D721Med (cell line): ENCODE data around the gene PPARGC1A.

Experiments used
- DNase-seq: peaks from one replicate; pipeline ENCODE4 v3.0.0; 2011; ENCODE audit warnings: low spot score; ENCODE audit not compliant: insufficient read length
- FAIRE-seq: peaks from 2 replicates; lab custom pipeline; 2011; peaks lifted over from hg19 to GRCh38; lab: Jason Lieb, UNC
- TF ChIP-seq, protein P1 (sequence below): IDR thresholded peaks from 2 replicates; pipeline ENCODE4 v1.5.1; 2012; ENCODE audit warnings: mild to moderate bottlenecking, control low read depth; ENCODE audit not compliant: insufficient read depth; ENCODE audit errors: missing control alignments

Gene PPARGC1A

DNA sequence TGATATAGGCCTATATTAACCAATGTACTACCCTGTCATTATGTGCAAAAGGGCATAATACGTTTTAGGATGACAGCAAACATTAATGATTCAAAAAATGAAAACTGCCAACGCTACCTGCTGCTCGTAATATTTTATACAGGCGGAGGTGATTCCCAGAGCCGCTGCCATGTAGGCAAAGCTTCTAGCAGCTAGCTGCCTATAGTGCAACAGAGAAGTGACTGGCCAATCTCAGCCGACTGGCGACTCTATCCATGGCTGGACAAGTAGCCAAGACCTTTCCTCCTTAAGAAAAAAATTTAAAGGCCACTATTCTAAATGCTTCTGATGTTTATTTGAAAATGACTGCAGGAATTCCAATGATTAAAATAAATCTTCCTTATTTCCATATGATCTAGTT lies 1.9 kb downstream of the PPARGC1A start:
- no peak for DNase-seq
- no peak for FAIRE-seq
- TF ChIP-seq, protein P1, sequence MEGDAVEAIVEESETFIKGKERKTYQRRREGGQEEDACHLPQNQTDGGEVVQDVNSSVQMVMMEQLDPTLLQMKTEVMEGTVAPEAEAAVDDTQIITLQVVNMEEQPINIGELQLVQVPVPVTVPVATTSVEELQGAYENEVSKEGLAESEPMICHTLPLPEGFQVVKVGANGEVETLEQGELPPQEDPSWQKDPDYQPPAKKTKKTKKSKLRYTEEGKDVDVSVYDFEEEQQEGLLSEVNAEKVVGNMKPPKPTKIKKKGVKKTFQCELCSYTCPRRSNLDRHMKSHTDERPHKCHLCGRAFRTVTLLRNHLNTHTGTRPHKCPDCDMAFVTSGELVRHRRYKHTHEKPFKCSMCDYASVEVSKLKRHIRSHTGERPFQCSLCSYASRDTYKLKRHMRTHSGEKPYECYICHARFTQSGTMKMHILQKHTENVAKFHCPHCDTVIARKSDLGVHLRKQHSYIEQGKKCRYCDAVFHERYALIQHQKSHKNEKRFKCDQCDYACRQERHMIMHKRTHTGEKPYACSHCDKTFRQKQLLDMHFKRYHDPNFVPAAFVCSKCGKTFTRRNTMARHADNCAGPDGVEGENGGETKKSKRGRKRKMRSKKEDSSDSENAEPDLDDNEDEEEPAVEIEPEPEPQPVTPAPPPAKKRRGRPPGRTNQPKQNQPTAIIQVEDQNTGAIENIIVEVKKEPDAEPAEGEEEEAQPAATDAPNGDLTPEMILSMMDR = no peak

DNA sequence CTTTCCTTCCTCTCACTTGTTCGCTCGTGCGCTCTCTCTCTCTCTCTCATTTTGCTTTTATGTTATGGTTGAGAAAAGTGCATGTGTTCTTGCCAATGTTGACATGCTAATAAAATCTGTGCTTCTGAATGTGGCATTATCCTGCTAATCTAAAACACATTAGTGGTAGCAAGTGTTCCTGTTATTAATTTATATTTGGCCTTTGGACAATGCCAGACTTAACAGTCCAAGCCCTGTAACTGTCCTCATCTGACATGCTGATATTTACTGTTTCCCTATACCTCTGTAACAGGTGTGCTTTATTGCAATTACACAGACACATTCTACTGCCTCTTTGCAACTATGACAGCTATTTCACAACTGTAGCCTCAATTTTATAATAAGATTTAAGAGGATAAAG lies 2.7 kb downstream of the PPARGC1A start:
- TF ChIP-seq, protein P1 = no peak

DNA sequence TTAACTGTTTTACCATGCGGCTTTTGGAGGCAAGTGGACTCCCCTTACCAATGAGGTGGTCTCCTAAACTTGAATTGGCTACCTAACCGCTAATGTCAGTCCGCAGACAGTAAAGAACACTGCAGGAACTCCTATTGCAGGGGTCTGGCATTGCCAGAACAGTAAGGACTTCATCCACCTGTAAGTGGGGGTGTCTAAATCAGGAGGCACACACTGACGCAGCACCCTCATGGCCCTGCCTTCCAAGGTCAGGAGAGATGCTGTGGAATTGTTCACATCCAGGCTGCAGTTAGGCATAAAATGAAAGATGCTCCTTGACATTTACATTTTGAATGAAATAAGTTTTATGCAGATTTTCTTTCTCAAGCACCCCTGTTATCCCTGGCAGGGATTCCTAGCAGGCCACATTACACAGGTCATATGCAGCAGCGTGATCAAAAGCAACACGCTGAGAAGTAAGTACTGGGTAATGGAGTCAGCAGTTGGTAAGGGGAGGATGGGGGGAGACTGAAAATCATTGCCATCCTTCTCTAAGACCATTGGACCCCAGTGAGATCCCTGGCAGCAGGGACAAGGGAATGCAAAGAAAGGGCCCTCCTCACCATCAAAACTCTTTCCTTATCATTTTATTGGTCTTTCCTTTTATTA lies 3.8 kb downstream of the PPARGC1A start:
- DNase-seq (no peak), FAIRE-seq (no peak)
- TF ChIP-seq, protein P1 = no peak

More for the DNA sequence above, 2.7 kb downstream of the PPARGC1A start:
- FAIRE-seq (no peak), DNase-seq (no peak)

DNA sequence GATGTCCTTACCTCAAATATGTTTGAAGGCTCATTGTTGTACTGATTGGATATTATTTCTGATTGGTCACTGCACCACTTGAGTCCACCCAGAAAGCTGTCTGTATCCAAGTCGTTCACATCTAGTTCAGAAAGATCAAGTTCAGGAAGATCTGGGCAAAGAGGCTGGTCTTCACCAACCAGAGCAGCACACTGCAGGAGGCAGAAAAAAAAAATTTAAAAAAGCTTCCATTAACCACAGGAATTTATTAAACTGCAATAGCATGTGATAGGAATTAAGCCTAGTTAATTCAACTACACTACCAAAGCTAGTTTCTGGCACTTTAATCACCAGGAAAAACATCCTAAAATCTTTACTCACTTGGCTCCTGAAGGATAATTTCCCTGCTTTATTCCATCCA lies 5.1 kb downstream of the PPARGC1A start:
- TF ChIP-seq, protein P1 = no peak
- FAIRE-seq (no peak), DNase-seq (no peak)

DNA sequence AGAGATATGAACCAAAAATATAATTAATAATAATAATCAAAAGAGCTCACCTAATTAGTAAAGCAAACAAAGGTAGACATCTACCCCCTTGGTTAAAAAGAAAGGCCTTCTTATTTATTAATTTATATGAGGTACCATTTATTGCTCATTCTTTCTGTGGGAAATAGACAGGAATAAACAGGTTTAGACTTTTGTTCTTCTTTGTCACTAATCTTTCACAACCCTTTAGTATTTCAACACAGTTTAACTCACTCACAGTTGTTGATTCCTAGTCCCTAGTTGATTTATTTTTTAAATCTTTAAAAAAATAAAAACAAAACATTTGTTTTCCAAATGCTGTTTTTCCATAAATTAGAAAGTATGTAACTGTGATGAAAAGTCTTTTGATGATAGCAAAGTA lies 5.6 kb downstream of the PPARGC1A start:
- DNase-seq = no peak
- no peak for FAIRE-seq

DNA sequence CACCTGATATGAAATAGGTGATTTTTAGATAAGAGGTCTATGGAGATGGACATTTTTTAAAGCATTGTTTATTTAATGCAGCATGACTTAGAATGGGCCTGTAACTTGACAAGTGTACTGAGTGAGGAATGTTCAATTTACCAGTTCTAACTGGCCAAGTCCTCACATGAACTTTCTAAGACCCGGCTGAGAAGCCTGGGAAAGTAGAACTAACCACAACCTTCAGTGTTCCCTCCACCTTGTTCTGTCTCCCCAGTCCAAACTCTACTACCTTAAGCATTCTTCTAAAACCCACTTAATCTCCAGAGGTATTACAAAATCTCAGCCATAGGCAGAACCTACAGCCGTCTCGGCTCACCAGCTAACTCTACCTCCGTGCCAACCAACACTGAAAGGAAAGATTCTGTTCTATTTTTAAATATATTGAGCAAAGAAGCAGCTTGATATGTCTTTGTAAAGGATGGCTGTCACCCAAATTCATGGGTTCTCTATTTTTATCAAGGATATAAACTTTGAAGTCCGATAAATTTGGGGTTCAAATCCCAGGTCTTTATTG lies 6.8 kb downstream of the PPARGC1A start:
- FAIRE-seq (no peak), DNase-seq (no peak)
- TF ChIP-seq, protein P1 = no peak

More for the DNA sequence above, 5.6 kb downstream of the PPARGC1A start:
- TF ChIP-seq, protein P1 = no peak

DNA sequence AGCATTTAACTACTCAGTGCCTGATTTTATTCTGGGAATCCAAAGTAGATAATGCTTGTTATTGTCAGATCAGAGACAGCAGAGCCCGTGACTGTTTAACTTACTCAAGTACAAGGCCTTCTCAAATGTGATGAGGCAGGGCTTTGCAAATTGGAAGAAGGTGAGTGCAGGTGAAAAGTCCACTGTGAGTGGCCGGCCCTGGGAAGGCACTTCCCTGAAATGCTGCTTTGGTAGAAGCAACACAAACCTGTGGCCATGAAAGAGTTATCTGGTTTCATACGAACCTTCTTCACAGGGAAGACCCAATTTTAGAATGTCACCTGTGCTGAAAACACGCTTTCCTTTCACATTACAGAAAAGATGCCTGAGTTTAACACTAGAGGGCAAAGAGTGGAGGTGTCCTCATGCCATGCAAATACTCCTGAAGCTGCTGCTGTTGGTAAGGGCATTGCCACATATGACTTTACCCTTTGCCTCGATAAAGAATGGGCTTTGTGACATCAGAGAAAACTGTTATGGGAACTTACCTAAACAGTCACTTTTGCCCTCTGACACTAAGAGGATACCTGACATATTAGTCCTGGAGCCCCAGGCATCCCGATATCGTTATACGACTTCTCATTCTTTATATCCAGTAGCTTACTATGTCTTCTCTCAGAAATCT lies 8.0 kb downstream of the PPARGC1A start:
- TF ChIP-seq, protein P1 = no peak
- DNase-seq (no peak), FAIRE-seq (no peak)
